OCI-M2 (cell line): ENCODE data around the gene PTPRR.

ENCODE experiments used
- DNase-seq: peaks from one replicate; lab custom pipeline; 2025; ENCODE audit not compliant: unreplicated experiment; lab: John Stamatoyannopoulos, UW

The PTPRR gene

DNA sequence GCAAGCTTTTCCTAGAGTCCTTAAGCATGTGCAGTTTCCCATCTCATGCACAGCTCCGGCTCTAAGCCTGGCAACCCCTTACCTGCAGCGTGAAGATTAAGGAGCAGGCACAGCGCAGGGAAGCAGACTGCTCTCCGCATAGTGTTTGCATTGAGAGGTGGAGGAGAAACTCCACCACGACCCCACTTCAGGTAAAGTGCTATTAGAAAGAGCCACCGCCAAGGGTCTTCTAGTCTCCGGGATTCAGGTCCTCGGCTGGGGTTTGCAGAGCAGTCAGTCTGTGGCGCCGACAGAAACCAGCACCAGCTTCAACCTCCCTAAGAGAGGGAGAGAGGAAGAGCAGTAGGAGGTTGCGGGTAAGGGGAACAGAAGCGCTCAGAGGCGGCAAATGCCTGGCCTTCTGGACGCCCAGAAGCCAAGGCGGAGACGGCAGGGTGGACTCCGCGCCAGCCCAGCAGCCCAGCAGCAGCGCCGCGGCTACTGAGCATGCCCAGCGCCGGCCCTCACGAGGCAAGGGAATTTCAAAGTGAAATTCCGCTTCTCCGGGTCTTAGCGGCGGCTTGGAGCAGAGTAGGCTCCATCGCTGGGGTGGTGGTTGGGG is at the start of gene PTPRR:
Gene PTPRR, minus strand, starts transcription at position 488 of the 601 bp plus-strand sequence. Its CDS starts 348 bp downstream, at position 140.
- no peak for DNase-seq

- no peak for DNase-seq
Measured at GRCh38 chr12:70966996-70967790, 46.7 kb upstream of the PTPRR start.

GRCh38 chr12:70966046-70966445 is 45.5 kb upstream of the PTPRR start:
- DNase-seq: no peak

DNA sequence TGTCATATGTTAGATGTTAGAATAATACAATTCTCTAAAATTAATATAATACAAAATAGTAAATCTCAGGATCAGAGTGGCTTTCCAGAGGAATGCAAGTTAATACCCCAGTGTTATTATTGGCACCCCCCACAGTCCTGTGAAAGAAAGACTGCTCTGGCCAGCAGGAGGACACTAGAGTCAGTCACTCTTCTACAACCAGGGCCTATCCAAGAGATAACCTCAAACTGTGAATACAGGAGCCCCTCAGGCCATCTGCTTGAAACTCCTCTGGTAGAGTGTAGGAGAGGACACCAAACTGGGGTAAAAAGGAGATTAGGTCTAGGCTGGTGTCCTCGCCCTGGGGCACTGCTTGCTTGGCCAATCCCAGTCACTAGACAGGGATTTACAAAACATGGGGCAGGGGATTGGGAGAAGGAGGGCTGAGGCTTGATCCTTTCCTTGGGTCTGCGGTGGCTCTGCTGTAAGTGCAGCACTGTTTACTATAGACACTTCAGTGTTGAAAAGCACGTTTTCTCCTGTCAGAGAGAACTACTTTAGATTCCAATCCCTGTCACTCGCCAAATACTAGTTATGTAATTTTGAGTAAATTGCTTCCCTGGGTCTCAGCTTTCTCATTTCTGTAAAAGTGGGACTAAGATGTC is 44.5 kb upstream of the PTPRR start:
- DNase-seq: no peak

DNA sequence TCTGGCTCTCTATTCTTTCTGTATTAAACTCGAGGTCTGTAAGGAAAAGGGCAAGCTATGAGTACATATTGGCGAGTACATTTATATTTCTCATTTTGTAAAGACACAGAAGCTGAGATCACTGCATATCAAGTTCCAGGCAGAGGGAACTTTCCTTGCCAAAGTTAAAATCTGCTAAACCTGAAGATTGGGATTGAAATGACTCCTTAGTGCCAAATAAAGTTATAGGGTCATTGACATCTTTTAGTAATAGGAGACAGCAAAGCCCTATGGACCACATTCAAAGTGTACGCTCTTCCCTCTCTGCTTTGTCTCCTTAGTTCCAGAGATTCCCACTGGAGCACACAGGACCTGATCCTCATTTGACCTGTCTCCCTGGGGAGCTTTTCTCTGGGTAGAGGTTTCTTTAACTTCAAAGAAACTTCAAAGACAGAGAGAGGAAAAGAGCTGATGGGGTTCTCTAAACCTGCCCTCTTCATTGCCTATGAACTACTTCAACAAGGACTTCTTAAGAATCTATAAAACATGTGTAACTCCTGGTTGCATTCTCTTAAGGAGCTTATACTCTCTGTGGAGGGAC is 42.6 kb upstream of the PTPRR start:
- DNase-seq: no peak

DNA sequence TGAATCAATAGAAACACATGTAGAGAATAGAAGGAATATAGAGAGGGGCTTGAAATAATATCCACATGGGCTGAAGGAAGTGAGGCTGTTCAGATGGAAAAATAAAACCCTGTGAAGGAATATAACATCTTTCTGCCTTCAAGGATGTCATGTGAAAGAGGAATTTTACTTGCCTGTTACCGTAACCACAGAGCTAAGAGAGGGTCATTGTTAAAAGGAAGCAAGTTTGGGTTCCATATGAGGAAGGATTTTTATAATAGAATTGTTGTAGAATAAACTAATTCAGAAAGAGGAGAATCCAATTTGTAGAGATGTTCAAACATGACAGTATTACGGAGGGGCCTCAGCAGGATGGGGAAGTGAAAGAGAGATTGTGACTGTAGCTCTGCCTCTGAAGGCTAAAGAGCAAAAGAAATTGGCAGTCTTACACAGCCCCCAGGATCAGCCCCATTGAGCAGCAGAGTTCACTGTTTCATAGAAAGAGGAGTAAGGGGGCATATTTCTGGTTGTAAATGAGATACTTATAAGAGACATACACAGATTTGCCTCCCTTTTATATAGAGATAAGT is 41.8 kb upstream of the PTPRR start:
- DNase-seq: no peak

GRCh38 chr12:70960484-70960883 is 39.9 kb upstream of the PTPRR start:
- no peak for DNase-seq

GRCh38 chr12:70955415-70955814 is 34.9 kb upstream of the PTPRR start:
- DNase-seq: no peak

GRCh38 chr12:70950451-70950850 is 29.9 kb upstream of the PTPRR start:
- no peak for DNase-seq

DNA sequence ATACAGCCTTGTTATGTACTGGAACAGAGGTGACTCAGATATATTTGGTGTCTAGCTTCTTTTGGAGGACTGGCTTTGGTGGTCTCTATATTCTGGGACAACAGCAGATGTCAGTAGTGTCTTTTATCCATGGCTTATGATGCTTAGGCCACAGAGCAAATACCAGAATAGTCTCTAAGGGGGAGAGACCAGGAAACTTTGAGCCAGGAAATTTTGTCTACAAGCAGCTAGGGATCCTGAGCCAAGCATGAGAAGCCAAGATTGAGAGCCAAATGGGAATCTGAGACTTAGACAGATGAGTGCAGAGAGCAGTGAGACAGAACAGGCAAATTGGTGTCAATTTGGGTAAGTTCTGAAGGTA is 28.4 kb upstream of the PTPRR start:
- DNase-seq: no peak

- no peak for DNase-seq
Measured at GRCh38 chr12:70948236-70948975, 27.9 kb upstream of the PTPRR start.

- no peak for DNase-seq
Measured at GRCh38 chr12:70936203-70936813, 15.8 kb upstream of the PTPRR start.

- no peak for DNase-seq
Measured at GRCh38 chr12:70933133-70933532, 12.6 kb upstream of the PTPRR start.

DNA sequence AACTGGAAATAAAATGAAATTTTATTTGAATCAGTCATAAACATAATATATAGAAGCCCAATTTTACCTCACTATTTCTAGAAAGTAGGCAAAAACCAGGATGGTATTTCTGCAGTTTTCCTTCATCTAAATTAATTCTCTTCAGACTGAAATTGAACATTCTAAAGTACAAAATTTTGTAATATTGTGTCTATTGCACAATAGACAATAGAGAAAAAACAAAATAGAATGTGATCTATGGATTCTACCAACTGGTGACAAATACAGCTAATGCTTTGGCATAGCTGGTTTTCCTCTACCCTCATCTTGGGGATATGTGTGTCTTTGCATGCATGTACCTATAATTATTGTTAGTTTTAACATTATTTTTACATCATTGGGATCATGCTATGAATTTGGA is 8.5 kb upstream of the PTPRR start:
- no peak for DNase-seq

GRCh38 chr12:70928071-70928470 is 7.5 kb upstream of the PTPRR start:
- no peak for DNase-seq

DNA sequence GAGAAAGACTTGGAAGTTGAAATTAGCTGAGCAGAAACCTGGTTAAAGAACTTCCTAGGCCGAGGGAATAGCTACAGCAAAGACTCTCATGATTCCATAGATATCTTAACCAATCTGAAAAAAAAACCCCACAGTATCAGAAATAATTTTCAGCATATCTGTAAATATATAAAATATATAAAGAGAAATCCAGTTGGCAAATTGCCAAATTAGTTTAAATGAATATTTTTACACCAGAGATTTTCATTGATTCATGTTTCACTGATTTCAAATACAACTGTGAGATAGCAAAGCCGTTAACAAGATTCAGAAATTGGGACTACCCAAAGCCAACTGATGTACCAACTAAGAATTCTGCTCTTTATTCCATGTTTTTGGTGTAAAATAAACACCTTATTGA is 6.8 kb upstream of the PTPRR start:
- DNase-seq: no peak

GRCh38 chr12:70925539-70925938 is 5.0 kb upstream of the PTPRR start:
- no peak for DNase-seq

- DNase-seq: no peak
Measured at GRCh38 chr12:70920891-70921290, 353 bp upstream of the PTPRR start.

DNA sequence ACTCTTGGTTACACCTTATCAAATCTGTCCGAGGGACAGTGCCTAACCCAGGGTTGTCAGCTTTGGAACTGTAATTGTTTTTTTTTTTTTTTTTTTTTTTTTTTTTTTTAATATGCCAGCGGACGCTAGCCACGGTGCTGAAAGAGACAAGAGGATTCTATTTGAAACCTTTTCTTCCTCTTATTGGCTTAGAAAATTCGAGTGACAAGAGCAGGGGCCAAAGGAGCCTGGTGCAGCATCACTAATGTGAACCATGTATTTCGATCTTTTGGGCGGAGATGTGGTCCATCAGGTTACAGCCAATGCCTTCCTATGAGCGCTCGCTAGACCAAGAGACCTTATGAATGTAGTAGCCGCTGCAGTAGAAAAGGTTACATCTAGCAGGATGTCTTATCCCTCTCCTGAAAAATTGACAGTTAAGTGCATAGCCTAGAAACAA is 922 bp downstream of the PTPRR start:
- DNase-seq: no peak

GRCh38 chr12:70919176-70919575 is 1.4 kb downstream of the PTPRR start:
- DNase-seq: no peak
